Keratinocyte (primary cell): ENCODE data around the gene WDR45B. TPM values are rescaled to one million over a fixed set of nuclear protein-coding genes. Genes with fewer than 3 reads are reported as not detected.

Source experiments
- DNase-seq: peaks from one replicate; pipeline ENCODE4 v3.0.0-alpha.2; 2011; ENCODE audit warnings: low read depth, missing footprints, low spot score
- FAIRE-seq: peaks from 2 replicates; lab custom pipeline; 2011; peaks lifted over from hg19 to GRCh38; lab: Jason Lieb, UNC
- H2AFZ ChIP-seq: 2 replicates; pipeline ENCODE4 v1.6.0; 2012; ENCODE audit warnings: low read length, control low read depth, inconsistent platforms; ENCODE audit not compliant: control insufficient read depth
- H3K27ac ChIP-seq: 2 replicates; pipeline ENCODE4 v1.5.1; 2011; ENCODE audit warnings: low read length; ENCODE audit not compliant: control insufficient read depth, insufficient read depth
- H3K27me3 ChIP-seq: 3 replicates; pipeline ENCODE4 v1.6.0; 2011; ENCODE audit warnings: low read length; ENCODE audit not compliant: control insufficient read depth, insufficient read depth; ENCODE audit errors: extremely low read depth
- H3K36me3 ChIP-seq, 2 experiments: 2 replicates in 1 of 2; 3 replicates in 1 of 2; pipeline ENCODE4 v1.5.1; 2011; ENCODE audit warnings: low read length in 2 of 2, mild to moderate bottlenecking in 1 of 2; ENCODE audit not compliant: control insufficient read depth in 2 of 2, insufficient read depth in 2 of 2; ENCODE audit errors: extremely low read depth in 1 of 2
- H3K4me1 ChIP-seq: 3 replicates; pipeline ENCODE4 v1.5.1; 2011; ENCODE audit warnings: low read length; ENCODE audit not compliant: control insufficient read depth, insufficient read depth; ENCODE audit errors: extremely low read depth
- H3K4me2 ChIP-seq: 3 replicates; pipeline ENCODE4 v1.6.0; 2011; ENCODE audit warnings: low read depth, low read length; ENCODE audit not compliant: control insufficient read depth, insufficient read depth; ENCODE audit errors: extremely low read depth
- H3K4me3 ChIP-seq, 3 experiments: fragments of 200-600 bp in 1 of 3; sonication (generic) in 1 of 3; 2 replicates in 2 of 3; 3 replicates in 1 of 3; pipeline ENCODE4 v1.5.1; 2011 to 2016; ENCODE audit warnings: low read length in 3 of 3, mild to moderate bottlenecking in 3 of 3, control low read depth in 2 of 3, inconsistent platforms in 1 of 3, low read depth in 1 of 3, mixed read lengths in 1 of 3, mixed run types in 1 of 3, moderate library complexity in 1 of 3; ENCODE audit not compliant: control insufficient read depth in 2 of 3, insufficient read depth in 2 of 3; ENCODE audit errors: extremely low read depth in 1 of 3
- H3K79me2 ChIP-seq: 2 replicates; pipeline ENCODE4 v1.6.0; 2012; ENCODE audit warnings: low read length; ENCODE audit not compliant: control insufficient read depth, insufficient read depth
- H3K9ac ChIP-seq: 3 replicates; pipeline ENCODE4 v1.6.0; 2011; ENCODE audit warnings: low read length; ENCODE audit not compliant: control insufficient read depth, insufficient read depth; ENCODE audit errors: extremely low read depth
- H3K9me1 ChIP-seq: 3 replicates; pipeline ENCODE4 v1.6.0; 2011; ENCODE audit warnings: low read length; ENCODE audit not compliant: control insufficient read depth, insufficient read depth; ENCODE audit errors: extremely low read depth
- H3K9me3 ChIP-seq: 2 replicates; pipeline ENCODE4 v1.5.1; 2012; ENCODE audit warnings: low read depth, low read length; ENCODE audit not compliant: control insufficient read depth
- H4K20me1 ChIP-seq: 3 replicates; pipeline ENCODE4 v1.6.0; 2011; ENCODE audit warnings: low read length; ENCODE audit not compliant: control insufficient read depth, insufficient read depth; ENCODE audit errors: extremely low read depth
- EZH2 ChIP-seq: IDR thresholded peaks from one replicate; pipeline ENCODE4 v1.6.1; 2012; ENCODE audit warnings: inconsistent platforms, mild to moderate bottlenecking, low read length, moderate library complexity
- dilution Hi-C: fragments of 300-500 bp; cut with MboI; formaldehyde crosslinking; loops from one replicate; pipeline ENCODE4 v1.7.0; 2020; ENCODE audit warnings: low sequenced_read_pairs; ENCODE audit not compliant: extremely low pct_ligation_motif_present
- polyA plus RNA-seq, 5 experiments: library from polyadenylated mRNA; depleted of rRNA in 3 of 5; stranded (reverse) in 3 of 5; stranded (forward) in 1 of 5; unstranded in 1 of 5; fragments of >200 nt; gene quantifications; 1 replicate in 1 of 5; 2 replicates in 3 of 5; 3 replicates in 1 of 5; pipeline versions ENCODE4 v1.2.1 to v1.2.3, GENCODE V29; 2011 to 2012; ENCODE audit warnings: missing spikeins in 2 of 5, low read depth in 1 of 5, low replicate concordance in 1 of 5
- TF ChIP-seq, protein P1 (sequence below), 3 experiments: IDR thresholded peaks in 1 of 3; conservative IDR thresholded peaks in 1 of 3; optimal IDR thresholded peaks in 1 of 3; 2 replicates in 2 of 3; 3 replicates in 1 of 3; pipeline versions ENCODE3 to v1.5.1; 2011; ENCODE audit warnings: low read length in 3 of 3, mild to moderate bottlenecking in 3 of 3, moderate library complexity in 2 of 3, control low read depth in 1 of 3, inconsistent platforms in 1 of 3; ENCODE audit not compliant: insufficient read depth in 2 of 3; ENCODE audit errors: extremely low read depth in 1 of 3

The WDR45B gene
- polyA plus RNA-seq, 1 donor (not counting 4 experiments of a cell fraction or from before 2014, with no cell fraction given): 77.2 TPM

DNA sequence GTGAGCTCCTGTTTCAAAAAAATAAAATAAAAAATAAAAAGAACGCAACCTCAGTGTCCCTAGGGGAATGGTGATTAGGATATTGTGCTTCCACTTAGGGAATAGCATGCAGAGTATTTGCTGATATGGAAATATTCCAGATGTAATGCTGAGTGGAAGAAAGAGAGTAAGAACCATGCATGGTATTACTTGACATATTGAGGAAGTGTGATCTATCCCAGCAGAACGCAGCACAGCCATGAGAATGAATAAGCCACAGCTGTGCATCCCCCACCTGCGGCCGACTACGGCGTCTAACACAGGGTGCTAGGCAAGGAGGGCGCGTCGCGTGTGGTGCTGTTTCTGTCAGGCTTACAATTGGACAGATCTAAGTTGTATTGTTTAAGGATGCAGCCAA lies 79.2 kb downstream of the WDR45B start:
- peaks cover 75% of the 10 kb centered on the region for H3K79me2 ChIP-seq
- H4K20me1 ChIP-seq: peaks cover 22% of the 10 kb centered on the region
- H3K9ac ChIP-seq: no peak overlapping the region
- no peak for FAIRE-seq
- H3K9me1 ChIP-seq: no peaks in the 10 kb centered on the region
- H3K4me3 ChIP-seq: no peak overlapping the region
- H3K4me2 ChIP-seq: no peak overlapping the region
- no peaks in the 10 kb centered on the region for H3K9me3 ChIP-seq
- no peak overlapping the region for H2AFZ ChIP-seq
- no peak for DNase-seq
- no peak overlapping the region for H3K27ac ChIP-seq
- H3K4me1 ChIP-seq: no peaks in the 10 kb centered on the region
- H3K27me3 ChIP-seq: no peaks in the 10 kb centered on the region
- dilution Hi-C loops: no loop called here
- peaks cover 44 to 62% of the 10 kb centered on the region in 2 experiments for H3K36me3 ChIP-seq
- TF ChIP-seq, protein P1, sequence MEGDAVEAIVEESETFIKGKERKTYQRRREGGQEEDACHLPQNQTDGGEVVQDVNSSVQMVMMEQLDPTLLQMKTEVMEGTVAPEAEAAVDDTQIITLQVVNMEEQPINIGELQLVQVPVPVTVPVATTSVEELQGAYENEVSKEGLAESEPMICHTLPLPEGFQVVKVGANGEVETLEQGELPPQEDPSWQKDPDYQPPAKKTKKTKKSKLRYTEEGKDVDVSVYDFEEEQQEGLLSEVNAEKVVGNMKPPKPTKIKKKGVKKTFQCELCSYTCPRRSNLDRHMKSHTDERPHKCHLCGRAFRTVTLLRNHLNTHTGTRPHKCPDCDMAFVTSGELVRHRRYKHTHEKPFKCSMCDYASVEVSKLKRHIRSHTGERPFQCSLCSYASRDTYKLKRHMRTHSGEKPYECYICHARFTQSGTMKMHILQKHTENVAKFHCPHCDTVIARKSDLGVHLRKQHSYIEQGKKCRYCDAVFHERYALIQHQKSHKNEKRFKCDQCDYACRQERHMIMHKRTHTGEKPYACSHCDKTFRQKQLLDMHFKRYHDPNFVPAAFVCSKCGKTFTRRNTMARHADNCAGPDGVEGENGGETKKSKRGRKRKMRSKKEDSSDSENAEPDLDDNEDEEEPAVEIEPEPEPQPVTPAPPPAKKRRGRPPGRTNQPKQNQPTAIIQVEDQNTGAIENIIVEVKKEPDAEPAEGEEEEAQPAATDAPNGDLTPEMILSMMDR (optimal IDR thresholded peaks at IDR 0.05 in 1 of 3, IDR thresholded peaks at IDR 0.05 in 1 of 3, conservative IDR thresholded peaks at IDR 0.05 in 1 of 3; ENCODE audit: extremely low read depth in 1 of 3, insufficient read depth in 2 of 3, low read length in 3 of 3): no peak
- no peak for TF ChIP-seq EZH2

DNA sequence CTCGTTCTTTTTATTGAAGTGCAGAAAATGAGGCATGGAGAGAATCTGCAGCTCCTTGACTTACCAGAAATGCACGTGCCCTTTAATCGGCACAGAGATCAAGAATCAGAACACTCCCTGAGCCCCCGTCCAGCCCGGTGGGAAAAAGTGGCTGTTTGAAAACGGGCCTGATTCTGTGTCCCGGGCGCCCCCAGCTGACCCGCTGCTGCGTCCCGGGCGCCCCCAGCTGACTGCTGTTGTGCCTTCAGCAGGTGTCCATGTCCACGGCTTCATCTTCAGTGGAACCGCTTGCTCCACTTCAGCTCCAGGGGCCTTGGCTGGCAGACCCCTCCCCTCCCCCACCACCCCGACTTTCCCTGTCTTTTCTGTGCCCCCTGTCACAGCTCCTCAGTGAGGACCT lies 81.0 kb downstream of the WDR45B start:
- H4K20me1 ChIP-seq: peaks cover 26% of the 10 kb centered on the region
- no peaks in the 10 kb centered on the region for H3K27me3 ChIP-seq
- peaks cover 78% of the 10 kb centered on the region for H3K79me2 ChIP-seq
- no peak overlapping the region for H3K27ac ChIP-seq
- H3K4me2 ChIP-seq: no peak overlapping the region
- no peak for TF ChIP-seq EZH2
- TF ChIP-seq, protein P1 (optimal IDR thresholded peaks at IDR 0.05 in 1 of 3, IDR thresholded peaks at IDR 0.05 in 1 of 3, conservative IDR thresholded peaks at IDR 0.05 in 1 of 3; ENCODE audit: extremely low read depth in 1 of 3, insufficient read depth in 2 of 3, low read length in 3 of 3): no peak
- dilution Hi-C loops: no loop called here
- FAIRE-seq (no peak), DNase-seq (no peak)
- H3K9me3 ChIP-seq: no peaks in the 10 kb centered on the region
- H3K9me1 ChIP-seq: no peaks in the 10 kb centered on the region
- H3K4me1 ChIP-seq: no peaks in the 10 kb centered on the region
- no peak overlapping the region for H3K4me3 ChIP-seq
- H3K36me3 ChIP-seq: peaks cover 45 to 51% of the 10 kb centered on the region in 2 experiments
- no peak overlapping the region for H3K9ac ChIP-seq
- H2AFZ ChIP-seq: no peak overlapping the region
